HG03469 (cell line): ENCODE measurements around the gene THRAP3.
"Not testable (repeated sequence)": the region's sequence is repeated elsewhere in the genome, so short reads cannot be mapped to it uniquely, and the experiment has no call there.

ENCODE experiments used
- ATAC-seq: cut with Tn5 transposase; IDR thresholded peaks from one replicate; pipeline ENCODE4 v1.9.1; 2021; ENCODE audit warnings: mild to moderate bottlenecking, moderate library complexity, moderate number of reproducible peaks; ENCODE audit not compliant: unreplicated experiment

Gene THRAP3

DNA sequence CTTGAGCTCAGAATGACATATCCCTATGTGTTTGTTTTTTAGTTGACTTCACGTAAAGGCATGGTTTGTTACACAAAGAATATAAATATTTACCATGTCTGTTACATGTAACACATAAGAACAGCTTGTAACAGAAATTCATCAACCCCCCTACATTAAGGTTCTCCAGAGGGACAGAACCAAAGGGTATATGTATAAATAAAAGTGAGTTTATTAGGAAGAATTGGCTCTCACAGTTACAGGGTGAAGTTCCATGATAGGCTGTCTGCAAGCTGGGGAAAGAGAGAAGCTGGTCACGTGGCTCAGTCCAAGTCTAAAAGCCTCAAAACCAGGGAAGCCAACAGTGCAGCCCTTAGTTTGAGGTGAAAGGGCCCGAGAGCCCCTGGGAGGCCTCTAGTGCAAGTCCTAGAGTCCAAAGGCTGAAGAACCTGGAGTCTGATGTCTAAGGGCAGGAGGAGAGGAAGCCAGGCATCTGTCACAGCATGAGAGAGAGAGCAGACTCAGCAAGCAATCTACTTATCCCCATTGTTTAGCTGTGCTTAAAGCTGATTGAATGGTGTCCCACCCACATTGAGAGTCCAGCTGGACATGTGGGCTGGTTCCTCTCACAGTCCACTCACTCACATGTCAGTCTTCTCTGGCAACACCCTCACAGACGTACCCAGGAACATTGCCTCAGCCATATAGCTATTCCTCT, 15.8 kb downstream of the THRAP3 start:
- ATAC-seq = no peak

DNA sequence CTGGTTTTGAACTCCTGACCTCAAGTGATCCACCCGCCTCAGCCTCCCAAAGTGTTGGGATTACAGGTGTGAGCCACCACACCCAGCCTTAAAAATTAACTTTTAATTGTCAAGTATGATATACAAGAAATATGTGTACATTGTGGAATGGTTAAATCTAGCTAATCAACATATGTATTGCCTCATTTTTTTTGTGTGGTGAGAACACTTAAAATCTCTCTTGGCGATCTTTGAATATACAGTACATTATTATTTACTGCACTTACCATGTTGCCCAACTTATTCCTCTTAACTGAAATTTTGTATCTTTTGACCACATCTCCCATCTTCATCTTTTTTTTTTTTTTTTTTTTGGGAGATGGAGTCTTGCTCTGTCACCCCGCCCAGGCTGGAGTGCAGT, 23.3 kb downstream of the THRAP3 start:
- no peak for ATAC-seq

DNA sequence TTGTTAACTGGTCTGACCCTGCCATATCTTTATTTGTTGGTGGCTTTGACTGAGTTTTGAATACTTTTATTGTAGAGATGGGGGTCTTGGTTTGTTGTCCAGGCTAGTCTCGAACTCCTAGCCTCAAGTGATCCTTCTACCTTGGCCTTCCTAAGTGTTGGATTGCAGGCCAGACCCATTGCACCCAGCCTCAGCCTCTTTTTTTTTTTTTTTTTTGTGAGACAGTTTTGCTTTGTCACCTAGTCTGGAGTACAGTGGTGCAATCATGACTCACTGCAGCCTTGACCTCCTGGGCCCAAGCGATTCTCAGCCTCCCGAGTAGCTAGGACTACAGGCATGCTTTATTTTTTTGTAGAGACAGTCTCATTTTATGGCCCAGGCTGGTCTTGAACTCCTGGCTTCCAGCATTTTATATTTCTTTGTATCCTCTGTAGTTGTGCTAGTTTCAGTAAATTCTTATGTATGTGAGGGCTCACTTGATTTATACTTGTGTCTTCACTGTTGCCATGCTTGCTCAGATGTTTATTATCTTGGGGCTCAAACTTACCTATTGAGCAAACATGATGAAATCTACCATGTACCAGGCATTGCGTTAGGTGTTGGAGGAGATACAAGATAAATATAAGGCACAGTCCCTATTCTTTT, 24.1 kb downstream of the THRAP3 start:
- no peak for ATAC-seq

DNA sequence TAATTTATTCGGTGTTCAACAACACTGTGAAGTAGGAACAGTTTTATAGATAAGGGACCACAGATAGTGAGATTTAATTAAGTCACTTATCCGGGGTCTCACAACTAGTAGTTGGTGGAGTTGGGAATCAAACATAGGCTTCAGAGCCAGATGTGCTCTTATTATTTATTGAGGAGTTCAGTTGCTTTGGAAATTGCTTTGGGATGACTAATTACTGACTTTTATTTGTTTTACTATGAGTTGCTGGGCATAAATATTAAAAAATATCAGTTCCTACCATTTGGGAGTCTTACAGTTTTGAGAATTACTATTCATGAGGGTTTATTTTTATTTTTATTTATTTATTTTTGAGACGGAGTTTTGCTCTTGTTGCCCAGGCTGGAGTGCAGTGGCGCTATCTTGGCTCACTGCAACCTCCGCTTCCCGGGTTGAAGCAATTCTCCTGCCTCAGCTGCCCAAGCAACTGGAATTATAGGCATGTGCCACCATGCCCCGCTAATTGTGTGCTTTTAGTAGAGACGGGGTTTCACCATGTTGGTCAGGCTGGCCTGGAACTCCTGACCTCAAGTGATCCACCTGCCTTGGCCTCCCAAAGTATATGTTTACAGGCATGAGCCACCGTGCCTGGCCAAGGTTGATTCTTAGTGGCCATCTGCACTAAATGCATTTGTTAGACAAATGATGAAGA, 27.7 kb downstream of the THRAP3 start:
- no peak for ATAC-seq

DNA sequence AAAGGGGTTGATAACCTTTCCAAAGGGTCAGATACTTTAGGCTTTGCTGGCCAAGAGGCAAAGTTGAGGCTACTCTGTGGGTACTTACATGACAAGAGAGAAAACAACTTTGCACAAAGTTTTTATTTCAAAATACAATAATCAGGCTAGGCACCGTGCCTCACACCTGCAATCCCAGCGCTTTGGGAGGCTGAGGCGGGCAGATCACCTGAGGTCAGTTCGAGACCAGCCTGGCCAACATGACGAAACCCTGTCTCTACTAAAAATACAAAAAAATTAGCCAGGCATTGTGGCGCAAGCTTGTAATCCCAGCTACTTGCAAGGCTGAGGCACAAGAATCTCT, 28.2 kb downstream of the THRAP3 start:
- not testable (repeated sequence) for ATAC-seq

DNA sequence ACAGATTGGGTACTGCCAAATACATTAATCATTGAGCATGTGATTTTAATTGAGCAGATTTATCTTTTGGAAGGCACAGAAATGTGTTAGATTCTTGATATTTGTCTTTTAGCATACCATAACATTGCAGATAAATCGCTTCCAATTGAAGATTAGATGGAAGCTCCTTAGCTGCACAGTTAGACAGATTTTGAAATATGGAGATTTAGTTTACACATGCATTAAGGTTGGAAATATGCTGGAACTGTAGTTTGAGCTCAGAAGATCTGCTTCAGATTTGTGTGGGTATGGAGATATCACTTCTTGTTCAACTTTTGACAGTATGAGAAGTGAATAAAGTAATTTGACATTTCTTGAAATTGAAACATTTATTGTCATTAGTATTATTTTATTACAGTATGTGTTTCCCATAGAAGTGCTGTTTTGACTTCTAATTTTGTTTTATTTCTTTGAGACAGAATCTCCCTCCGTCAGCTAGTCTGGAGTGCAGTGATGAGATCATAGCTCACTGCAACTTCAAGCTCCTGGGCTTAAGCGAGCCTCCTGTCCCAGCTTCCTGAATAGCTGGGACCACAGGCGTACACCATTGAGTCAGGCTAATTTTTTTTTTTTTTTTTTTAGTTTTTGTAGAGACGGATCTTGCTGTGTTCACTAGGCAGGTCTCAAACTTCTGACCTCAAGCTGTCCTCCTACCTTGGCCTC, 29.1 kb downstream of the THRAP3 start:
- ATAC-seq = no peak

DNA sequence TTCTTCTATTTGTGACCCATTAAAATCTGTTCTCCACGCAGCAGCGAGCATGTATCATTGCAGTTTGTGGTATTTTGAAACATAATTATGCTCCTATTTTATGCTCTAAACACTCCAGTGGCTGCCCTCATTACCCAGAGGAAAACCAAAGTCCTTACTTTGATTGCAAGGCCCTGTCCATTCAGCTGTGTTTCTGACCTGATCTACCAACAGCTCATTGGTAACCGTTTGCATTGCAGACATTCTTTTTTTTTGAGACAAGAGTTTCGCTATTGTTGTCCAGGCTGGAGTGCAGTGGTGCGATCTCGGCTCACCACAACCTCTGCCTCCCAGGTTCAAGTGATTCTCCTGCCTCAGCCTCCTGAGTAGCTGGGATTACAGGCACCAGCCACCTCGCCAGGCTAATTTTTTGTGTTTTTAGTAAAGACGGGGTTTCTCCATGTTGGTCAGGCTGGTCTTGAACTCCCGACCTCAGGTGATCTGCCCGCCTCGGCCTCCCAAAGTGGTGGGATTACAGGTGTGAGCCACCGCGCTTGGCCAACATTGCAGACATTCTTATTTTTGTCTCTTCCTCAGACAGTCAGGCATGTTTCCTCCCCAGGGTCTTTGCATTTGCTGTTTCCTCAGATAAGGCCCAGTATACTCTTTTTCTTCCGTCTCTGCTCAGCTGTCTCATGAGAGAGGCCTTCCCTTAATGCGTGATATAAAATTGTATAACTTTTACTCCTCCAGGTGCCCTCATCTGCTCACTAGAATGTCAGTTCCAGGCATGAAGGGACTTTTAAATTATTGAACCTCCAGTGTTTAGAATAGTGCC, 32.5 kb downstream of the THRAP3 start:
- ATAC-seq = no peak

DNA sequence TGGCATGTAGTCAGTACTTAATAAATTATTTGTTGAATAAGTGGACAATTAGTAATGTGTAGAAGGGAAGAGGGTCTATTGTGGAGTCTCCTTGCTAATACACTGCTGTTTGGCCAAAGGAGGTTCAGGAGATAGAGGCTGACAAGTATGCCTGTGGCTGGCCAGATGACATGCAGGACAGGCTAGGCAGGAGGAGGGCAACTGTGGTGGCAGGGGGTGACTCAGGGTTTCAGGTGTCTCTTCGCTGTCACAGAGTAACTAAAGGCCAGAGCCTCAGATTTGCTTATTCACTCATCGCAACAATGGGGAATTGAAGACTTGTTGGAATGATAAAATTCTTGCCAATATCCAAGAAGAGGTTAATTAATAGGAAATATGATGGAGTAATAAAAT, 33.1 kb downstream of the THRAP3 start:
- no peak for ATAC-seq

DNA sequence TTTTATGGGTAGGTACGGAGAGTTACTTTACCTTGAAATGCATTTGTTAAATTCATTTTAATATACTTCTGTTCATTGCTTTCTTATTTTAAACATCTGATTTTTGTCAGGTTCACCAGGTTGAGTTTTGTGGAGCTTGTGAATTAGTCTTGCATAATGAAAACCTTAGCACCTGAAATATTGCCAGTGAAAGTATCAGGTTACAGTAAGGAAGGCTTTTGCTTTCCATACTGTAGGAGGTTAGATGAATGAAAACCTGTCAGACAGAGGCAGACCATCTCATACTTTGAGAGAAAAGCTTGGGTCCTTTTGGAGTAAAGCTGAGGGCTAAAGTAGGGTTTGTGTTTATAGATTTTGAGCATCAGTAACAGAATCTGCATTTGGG, 34.7 kb downstream of the THRAP3 start:
- ATAC-seq = no peak

DNA sequence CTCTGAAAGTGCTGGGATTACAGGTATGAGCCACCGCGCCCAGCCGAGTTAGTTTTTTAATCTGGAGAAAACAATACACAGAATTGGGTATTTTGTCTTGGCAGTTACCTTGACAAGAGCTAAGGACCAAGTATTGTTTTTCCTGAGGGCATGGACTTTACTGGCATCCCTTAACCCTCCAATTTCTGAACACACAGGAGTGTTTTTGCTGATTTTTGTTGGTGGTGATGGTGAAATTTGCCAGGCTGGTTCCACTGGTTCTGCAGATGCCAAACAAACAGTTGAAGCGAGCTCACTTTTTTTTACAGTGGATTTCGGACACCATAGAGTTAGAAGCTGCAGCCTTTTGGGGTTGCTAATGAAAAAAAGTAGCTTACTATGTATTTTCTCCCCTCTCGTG, 44.7 kb downstream of the THRAP3 start:
- ATAC-seq = no peak

DNA sequence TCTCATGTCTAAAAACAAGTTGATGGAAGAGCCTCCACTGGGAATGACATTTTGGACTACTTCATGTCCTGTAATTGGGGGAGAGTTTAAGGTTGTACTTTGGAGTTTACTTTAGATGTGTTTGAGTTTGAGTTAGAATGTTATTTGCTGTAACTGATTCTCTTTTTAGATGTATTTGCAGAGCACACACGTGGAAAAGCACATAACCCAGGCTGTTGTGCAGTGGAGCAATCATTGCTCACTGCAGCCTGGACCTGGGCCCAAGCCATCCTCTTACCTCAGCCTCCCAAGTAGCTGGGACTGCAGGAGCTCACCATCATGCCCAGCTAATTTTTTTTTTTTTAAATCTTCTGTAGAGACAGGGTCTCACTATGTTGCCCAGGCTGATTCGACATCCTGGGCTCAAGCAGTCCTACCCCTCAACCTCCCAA, 45.2 kb downstream of the THRAP3 start:
- no peak for ATAC-seq

DNA sequence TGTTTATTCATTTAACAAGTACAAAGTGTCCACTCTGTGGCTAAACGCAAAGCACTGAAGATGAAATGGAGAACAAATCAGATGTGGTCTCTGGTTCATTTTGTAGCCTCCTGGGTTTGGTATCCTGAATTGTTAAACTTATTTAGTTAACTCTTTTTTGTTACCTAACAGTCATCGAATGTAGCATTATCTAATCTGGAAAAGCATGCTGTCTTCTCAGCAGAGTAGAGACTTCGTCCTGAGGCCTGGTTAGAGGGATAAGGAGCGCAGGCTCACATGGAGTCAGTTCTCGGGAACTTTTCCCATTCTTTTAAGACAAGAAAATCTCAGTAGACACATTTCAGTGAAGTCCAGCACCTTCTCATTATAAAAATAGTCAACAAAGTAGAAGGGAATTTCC, 48.8 kb downstream of the THRAP3 start:
- no peak for ATAC-seq

DNA sequence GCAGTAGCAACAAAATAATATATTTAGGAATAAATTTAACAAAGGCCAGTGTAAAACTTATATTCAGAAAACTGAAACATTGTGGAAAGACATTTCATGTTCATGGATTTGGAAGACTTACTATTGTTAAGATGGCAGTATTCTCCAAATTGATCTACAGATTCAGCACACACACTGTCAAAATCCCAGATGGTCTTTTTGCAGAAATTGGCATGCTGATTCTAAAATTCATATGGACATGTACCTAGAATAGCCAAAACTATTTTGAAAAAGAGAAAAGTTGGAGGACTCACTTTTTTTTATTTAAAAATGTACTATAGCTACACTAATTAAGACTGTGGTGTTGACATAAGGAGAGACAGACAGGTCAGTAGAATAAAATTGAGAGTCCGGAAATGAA, 50.0 kb downstream of the THRAP3 start:
- no peak for ATAC-seq

DNA sequence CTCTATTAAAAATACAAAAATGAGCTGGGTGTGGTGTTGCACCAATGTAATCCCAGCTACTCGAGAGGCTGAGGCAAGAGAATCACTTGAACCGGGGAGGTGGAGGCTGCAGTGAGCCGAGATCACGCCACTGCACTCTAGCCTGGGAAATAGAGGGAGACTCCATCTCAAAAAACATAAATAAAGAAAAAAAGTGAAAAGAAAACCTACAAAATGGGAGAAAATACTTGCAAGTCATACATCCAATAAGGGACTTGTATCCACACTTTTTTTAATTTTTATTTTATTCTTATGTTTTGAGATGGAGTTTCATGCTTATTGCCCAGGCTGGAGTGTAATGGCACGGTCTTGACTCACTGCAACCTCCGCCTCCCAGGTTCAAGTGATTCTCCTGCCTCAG, 52.4 kb downstream of the THRAP3 start:
- ATAC-seq = no peak

DNA sequence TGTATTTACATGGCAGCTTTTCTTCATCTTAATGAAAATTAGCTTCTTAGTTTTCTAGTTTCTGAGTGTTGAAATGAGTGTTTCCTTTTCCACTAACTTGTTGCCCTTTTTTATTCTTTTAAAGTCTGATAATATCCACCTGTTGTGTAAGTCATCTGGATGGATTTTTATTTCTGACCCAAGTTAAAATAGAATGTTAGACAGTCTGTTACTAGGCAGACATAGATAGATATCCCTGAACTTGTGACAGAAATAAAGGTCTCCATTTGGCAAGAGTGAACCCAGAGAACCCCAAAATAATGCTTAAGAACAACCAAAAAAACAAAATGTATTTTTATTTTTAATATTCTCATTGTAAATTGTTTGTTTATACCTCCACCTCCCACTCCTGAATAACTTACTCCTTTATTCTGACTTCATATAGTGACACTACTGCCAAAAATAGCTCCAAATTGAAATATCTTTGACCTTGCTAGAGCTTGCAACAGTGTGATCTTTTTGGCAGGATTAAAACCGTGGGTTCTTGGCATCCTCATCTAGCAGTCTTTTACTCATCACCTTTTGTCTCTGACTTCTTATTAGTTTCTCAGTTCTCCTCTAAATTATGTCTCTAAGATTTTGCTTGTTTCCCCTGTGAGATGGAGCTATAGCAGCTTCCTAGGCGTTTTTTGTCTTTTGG, 55.0 kb downstream of the THRAP3 start:
- ATAC-seq = no peak

DNA sequence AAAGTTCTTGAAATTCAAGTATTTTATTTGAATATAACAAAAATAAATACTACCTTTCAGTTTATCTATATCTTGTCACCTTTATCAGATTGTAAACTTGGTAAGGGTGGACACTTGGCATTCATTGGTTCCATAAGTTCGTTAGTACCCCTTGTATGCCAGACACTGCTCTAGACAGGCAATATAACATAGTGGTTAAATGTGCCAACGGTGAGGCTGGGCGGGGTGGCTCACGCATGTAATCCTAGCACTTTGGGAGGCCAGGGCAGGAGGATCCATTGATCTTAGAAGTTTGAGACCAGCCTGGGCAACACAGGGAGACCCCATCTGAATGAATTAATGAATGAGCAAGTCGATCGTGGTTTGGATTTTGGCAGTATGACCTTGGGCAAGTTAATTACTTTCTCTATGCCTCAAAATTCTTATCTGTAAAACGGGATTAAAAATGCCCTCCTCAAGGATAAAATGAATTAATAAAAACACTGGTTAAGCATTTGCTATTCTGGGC, 55.6 kb downstream of the THRAP3 start:
- no peak for ATAC-seq

DNA sequence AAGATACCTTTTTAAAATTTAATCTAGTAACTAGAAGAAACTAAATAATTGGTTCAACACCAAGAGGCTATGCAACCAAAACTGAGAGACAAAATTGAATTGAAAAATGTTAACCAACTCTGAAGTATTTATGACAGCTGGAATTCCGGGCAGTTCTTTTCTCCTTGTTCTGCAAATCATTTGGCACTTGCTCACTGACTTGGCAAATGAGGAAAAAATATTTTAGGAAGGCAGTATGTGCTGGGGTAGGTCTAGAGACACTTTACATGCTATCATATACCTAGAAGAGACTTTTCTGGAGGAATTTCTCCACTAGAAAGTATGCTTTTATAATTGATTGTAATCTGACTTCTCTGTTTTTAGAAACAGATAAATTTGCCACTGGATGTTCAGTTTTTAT, 59.8 kb downstream of the THRAP3 start:
- no peak for ATAC-seq

DNA sequence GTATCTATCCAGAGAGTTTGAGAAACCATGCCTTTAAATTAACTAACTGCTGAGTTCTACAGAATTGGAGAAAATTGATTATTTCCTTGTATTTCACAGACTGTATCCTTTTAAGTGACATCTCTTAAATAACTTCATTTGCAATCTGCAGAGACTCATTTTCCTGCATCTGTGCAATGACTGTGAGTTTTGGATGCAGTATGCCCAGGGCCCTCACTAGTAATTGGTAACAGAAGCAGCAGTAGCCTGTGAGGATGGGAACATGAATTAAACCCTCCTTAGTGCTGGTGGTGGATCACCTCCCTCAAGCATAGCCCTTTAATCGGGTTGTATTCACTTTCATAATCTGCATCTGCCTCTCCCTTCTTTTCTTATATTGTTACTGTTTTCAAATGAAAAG, 60.3 kb downstream of the THRAP3 start:
- ATAC-seq = no peak

DNA sequence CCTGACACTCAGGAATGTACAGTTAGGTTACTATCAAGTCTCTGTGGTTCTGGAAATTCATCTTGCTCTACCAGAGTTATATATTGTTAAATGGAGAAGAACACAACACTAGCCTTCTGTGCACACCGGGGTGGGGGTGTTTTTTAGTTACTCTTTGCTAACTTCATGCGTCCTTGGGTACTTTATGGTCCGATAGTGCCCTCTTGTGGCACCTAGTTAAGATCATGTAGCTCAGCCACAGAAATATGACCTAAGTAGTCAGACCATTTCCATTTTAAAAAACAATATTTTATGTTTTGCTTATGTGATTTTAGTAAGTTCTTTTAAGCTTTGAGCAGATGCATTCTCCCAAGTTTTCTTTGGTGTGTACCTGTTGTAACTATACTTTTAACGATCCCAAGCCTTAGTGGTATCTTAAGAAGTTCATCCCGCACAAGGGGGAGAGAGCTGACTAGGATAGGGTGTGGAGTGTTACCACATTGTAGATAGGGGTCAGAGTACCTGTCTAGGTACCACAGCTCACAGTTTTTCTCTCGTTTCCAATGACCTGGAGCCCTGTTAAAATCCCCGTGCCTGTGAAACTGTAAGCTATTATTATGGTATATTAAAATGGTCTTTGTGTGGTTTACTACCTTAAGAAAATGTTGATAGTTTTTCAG, 61.3 kb downstream of the THRAP3 start:
- no peak for ATAC-seq

DNA sequence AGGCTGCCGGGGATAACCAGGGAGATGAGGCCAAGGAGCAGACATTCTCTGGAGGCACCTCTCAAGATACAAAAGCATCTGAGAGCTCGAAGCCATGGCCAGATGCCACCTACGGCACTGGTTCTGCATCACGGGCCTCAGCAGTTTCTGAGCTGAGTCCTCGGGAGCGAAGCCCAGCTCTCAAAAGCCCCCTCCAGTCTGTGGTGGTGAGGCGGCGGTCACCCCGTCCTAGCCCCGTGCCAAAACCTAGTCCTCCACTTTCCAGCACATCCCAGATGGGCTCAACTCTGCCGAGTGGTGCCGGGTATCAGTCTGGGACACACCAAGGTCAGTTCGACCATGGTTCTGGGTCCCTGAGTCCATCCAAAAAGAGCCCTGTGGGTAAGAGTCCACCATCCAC, 62.6 kb downstream of the THRAP3 start:
- no peak for ATAC-seq
